Heart right ventricle (tissue), 16 donors: ENCODE measurements around the gene RHOV. TPM values are rescaled to one million over a fixed set of nuclear protein-coding genes. Genes with fewer than 3 reads are reported as not detected.

Experiments used
- ATAC-seq, 8 donors: fragments of 200-7000 bp; cut with Tn5 transposase; one replicate each; pipeline ENCODE4 v1.9.1; 2020; ENCODE audit warnings: mild to moderate bottlenecking in 8 of 8, moderate library complexity in 8 of 8, moderate number of reproducible peaks in 1 of 8
- DNase-seq, 2 donors: peaks; one replicate each; pipeline ENCODE4 v3.0.0-alpha.2; 2020
- H3K27ac ChIP-seq, 10 donors: fragments of 200-600 bp; sonication (generic) in 2 of 10; one replicate each; pipeline versions ENCODE4 v1.5.0 to v1.8.0; 2020 to 2022; ENCODE audit warnings: mild to moderate bottlenecking in 3 of 10
- H3K27me3 ChIP-seq, 7 donors: fragments of 200-600 bp; one replicate each; pipeline ENCODE4 v1.8.0; 2021 to 2022; ENCODE audit warnings: mild to moderate bottlenecking in 2 of 7
- H3K36me3 ChIP-seq, 9 donors: fragments of 200-600 bp; sonication (generic) in 1 of 9; one replicate each; pipeline versions ENCODE4 v1.5.0 to v1.8.0; 2020 to 2022; ENCODE audit warnings: mild to moderate bottlenecking in 2 of 9
- H3K4me1 ChIP-seq, 9 donors: fragments of 200-600 bp; sonication (generic) in 1 of 9; one replicate each; pipeline versions ENCODE4 v1.5.0 to v1.8.0; 2020 to 2022; ENCODE audit warnings: mild to moderate bottlenecking in 4 of 9
- H3K4me3 ChIP-seq, 10 donors: fragments of 200-600 bp; sonication (generic) in 2 of 10; one replicate each; pipeline versions ENCODE4 v1.5.0 to v1.8.0; 2020 to 2022; ENCODE audit warnings: mild to moderate bottlenecking in 7 of 10, moderate library complexity in 2 of 10
- H3K9me3 ChIP-seq, 11 donors: fragments of 200-600 bp in 10 of 11; sonication (generic) in 2 of 11; one replicate each; pipeline versions ENCODE4 v1.5.0 to v1.8.0; 2013 to 2022; ENCODE audit warnings: mild to moderate bottlenecking in 2 of 11, control low read depth in 1 of 11, moderate library complexity in 1 of 11
- CTCF ChIP-seq, 9 donors: fragments of 200-600 bp; sonication (generic) in 2 of 9; IDR thresholded peaks; one replicate each; pipeline versions ENCODE4 v1.5.0 to v1.8.0; 2021 to 2022; ENCODE audit warnings: antibody characterized with exemption in 9 of 9, mild to moderate bottlenecking in 5 of 9, moderate library complexity in 1 of 9
- WGBS, 2 donors: extraction: QIAGEN DNeasy Blood & Tissue Kit; methylation state at CpG; one replicate each; pipeline ENCODE4 v1.1.7; 2013; ENCODE audit warnings: inconsistent platforms in 1 of 2; 5-methylcytosine and 5-hydroxymethylcytosine counted together
- intact Hi-C, 10 donors: fragments of 100-400 bp; cut with DNase I; formaldehyde crosslinking; loops; one replicate each; pipeline versions ENCODE4 v1.11.1 to v1.14.2; 2022
- polyA plus RNA-seq, 2 donors: library from polyadenylated mRNA; stranded (reverse); fragments of 200-250 nt; gene quantifications; one replicate each; pipeline ENCODE4 v1.2.3, GENCODE V29; 2013
- total RNA-seq, 10 donors: library from RNA; stranded (reverse); fragmentation: NEBNext Ultra II Directional in 3 of 10; extraction: Animal tissue kit (Norgen Biotek cat#: 25700) in 3 of 10; gene quantifications; one replicate each; pipeline versions ENCODE4 v1.2.1 to v1.2.4, GENCODE V29; 2021 to 2023
- donor health status: Arrhythmogenic right ventricular cardiomyopathy.
- donor health status: ischemic (EF 13 %, LVEDD 7.1; RV severe dilation, severe dysfunction).
- donor health status: healthy with polysubstance abuse.
- donor health status: DM: no; HTN: yes; CAD: no.
- donor health status: DM: no; HTN: no; CAD: no.
- donor health status: ischemic (EF 25% LVEDD 6.9; RV normal size, moderate dysfunction).
- donor health status: ischemic (EF 25% LVEDD 5.7; RV mildly dilated, moderate dysfunction).
- donor health status: healthy.
- donor health status: DM: yes; HTN: yes; CAD: no.
- donor health status: Ischemic cardiomyopathy.
- donor health status: ischemic (EF 35%, LVEDD 5.7; RV mildly dilated, moderate dysfunction).
- donor health status: nonischemic (EF 11% LVEDD 7.7; RV severe dilation, severe dysfunction).
- donor health status: DM: yes; HTN: yes; CAD: no.
- donor health status: PGD.
- donor health status: ischemic (EF 29% LVEDD 5.4; RV normal size, mild dysfunction).
- donor health status: nonischemic (EF 23%, LVEDD 6.1; RV moderate dilation, normal function).

Gene RHOV
- total and polyA plus RNA-seq, 12 donors: 0.03 TPM; not detected in 11

GRCh38 chr15:40823572-40824343 is 50.3 kb downstream of the RHOV start:
- no peak overlapping the region for H3K27ac ChIP-seq
- no peaks in the 10 kb centered on the region for H3K9me3 ChIP-seq
- H3K27me3 ChIP-seq: peaks cover 0 to 15% (median 0%) of the 10 kb centered on the region in 7 donors
- intact Hi-C loops: no loop called here
- TF ChIP-seq CTCF (IDR thresholded peaks at IDR 0.05): no peak
- no peaks in the 10 kb centered on the region for H3K36me3 ChIP-seq
- H3K4me3 ChIP-seq: no peak overlapping the region
- no peaks in the 10 kb centered on the region for H3K4me1 ChIP-seq
- no peak for ATAC-seq
- WGBS, 2 donors: 96 to 97% methylated on average over 1 of the region's 1 CpG
- DNase-seq: no peak

Other genes starting within 250 kb of the RHOV start
- gene RAD51, start 179.1 kb downstream of the RHOV start, total RNA-seq: 1 to 10 TPM in 2 of 10 donors, under 1 TPM in 8; 0.30 to 3.6 (median 0.76) TPM
- under 1 TPM in 1 of 2 donors, not detected in 1; 0.43 TPM for gene RAD51, start 179.1 kb downstream of the RHOV start, polyA plus RNA-seq
- gene RMDN3, start 119.0 kb downstream of the RHOV start, total RNA-seq: 10 to 100 TPM; 12.2 to 20.9 (median 17.6) TPM
- gene RMDN3, start 119.0 kb downstream of the RHOV start, polyA plus RNA-seq: 10 to 100 TPM; 16.2 to 21.7 TPM
- 1 to 10 TPM; 2.2 to 9.1 (median 3.7) TPM for gene GCHFR, start 110.2 kb downstream of the RHOV start, total RNA-seq
- gene GCHFR, start 110.2 kb downstream of the RHOV start, polyA plus RNA-seq: 10 to 100 TPM in 1 of 2 donors, 1 to 10 TPM in 1; 5.8 to 10.8 TPM
- gene C15orf62, start 104.3 kb downstream of the RHOV start, total RNA-seq: under 1 TPM in 3 of 10 donors, not detected in 7; 0.10 to 0.32 (median 0.31) TPM
- gene C15orf62, start 104.3 kb downstream of the RHOV start, polyA plus RNA-seq: under 1 TPM; 0.12 to 0.15 TPM
- gene ZFYVE19, start 67.1 kb downstream of the RHOV start, total RNA-seq: 10 to 100 TPM; 14.2 to 29.2 (median 18.2) TPM
- 10 to 100 TPM; 11.9 to 18.1 TPM for gene ZFYVE19, start 67.1 kb downstream of the RHOV start, polyA plus RNA-seq
- gene DNAJC17, start 66.8 kb downstream of the RHOV start, total RNA-seq: 10 to 100 TPM in 9 of 10 donors, 1 to 10 TPM in 1; 9.9 to 17.7 (median 14.7) TPM
- 10 to 100 TPM; 34.5 to 62.1 TPM for gene DNAJC17, start 66.8 kb downstream of the RHOV start, polyA plus RNA-seq
- not detected for gene PPP1R14D, start 45.5 kb downstream of the RHOV start, total RNA-seq
- gene PPP1R14D, start 45.5 kb downstream of the RHOV start, polyA plus RNA-seq: not detected
- 1 to 10 TPM in 2 of 10 donors, under 1 TPM in 7, not detected in 1; 0.17 to 1.9 (median 0.47) TPM for gene SPINT1, start 30.2 kb downstream of the RHOV start, total RNA-seq
- under 1 TPM; 0.22 to 0.43 TPM for gene SPINT1, start 30.2 kb downstream of the RHOV start, polyA plus RNA-seq
- gene VPS18, start 20.2 kb upstream of the RHOV start, total RNA-seq: 10 to 100 TPM; 16.0 to 25.0 (median 21.5) TPM
- gene VPS18, start 20.2 kb upstream of the RHOV start, polyA plus RNA-seq: 10 to 100 TPM; 10.5 to 12.2 TPM
- gene DLL4, start 55.1 kb upstream of the RHOV start, total RNA-seq: 10 to 100 TPM in 8 of 10 donors, 1 to 10 TPM in 2; 6.5 to 24.8 (median 16.6) TPM
- 10 to 100 TPM in 1 of 2 donors, 1 to 10 TPM in 1; 8.7 to 10.2 TPM for gene DLL4, start 55.1 kb upstream of the RHOV start, polyA plus RNA-seq
- gene CHAC1, start 79.2 kb upstream of the RHOV start, total RNA-seq: 1 to 10 TPM in 7 of 10 donors, under 1 TPM in 3; 0.31 to 4.8 (median 1.7) TPM
- 1 to 10 TPM; 1.7 to 7.6 TPM for gene CHAC1, start 79.2 kb upstream of the RHOV start, polyA plus RNA-seq
- 10 to 100 TPM; 10.0 to 14.8 (median 12.2) TPM for gene INO80, start 242.0 kb upstream of the RHOV start, total RNA-seq
- 1 to 10 TPM; 4.8 to 7.7 TPM for gene INO80, start 242.0 kb upstream of the RHOV start, polyA plus RNA-seq